H9 (cell line): ENCODE measurements around the gene ATF3. TPM values are rescaled to one million over a fixed set of nuclear protein-coding genes. Genes with fewer than 3 reads are reported as not detected.

ENCODE experiments used
- DNase-seq: peaks from one replicate; pipeline ENCODE4 v3.0.0-alpha.2; 2017
- H2AFZ ChIP-seq: one replicate; pipeline ENCODE4 v1.6.1; 2013; ENCODE audit warnings: mild to moderate bottlenecking, low read length, control low read depth, moderate library complexity
- H2AK5ac ChIP-seq: 2 replicates; pipeline ENCODE4 v1.6.1; 2013; ENCODE audit warnings: low read length, control low read depth, mixed read lengths; ENCODE audit not compliant: insufficient read length
- H2BK120ac ChIP-seq: one replicate; pipeline ENCODE4 v1.6.1; 2013; ENCODE audit warnings: low read depth, mild to moderate bottlenecking, low read length, control low read depth, inconsistent platforms; ENCODE audit not compliant: poor library complexity, severe bottlenecking
- H2BK12ac ChIP-seq: 2 replicates; pipeline ENCODE4 v1.6.1; 2013; ENCODE audit warnings: low read length, control low read depth, mixed read lengths, low read depth; ENCODE audit not compliant: insufficient read length
- H2BK15ac ChIP-seq: 2 replicates; pipeline ENCODE4 v1.6.1; 2013; ENCODE audit warnings: low read depth, low read length, control low read depth
- H2BK20ac ChIP-seq: one replicate; pipeline ENCODE4 v1.6.1; 2013; ENCODE audit warnings: low read depth, mild to moderate bottlenecking, low read length, control low read depth, inconsistent platforms; ENCODE audit not compliant: poor library complexity, severe bottlenecking
- H2BK5ac ChIP-seq: 2 replicates; pipeline ENCODE4 v1.6.1; 2013; ENCODE audit warnings: low read length, control low read depth, mixed read lengths; ENCODE audit not compliant: insufficient read length
- H3K14ac ChIP-seq: 2 replicates; pipeline ENCODE4 v1.6.1; 2013; ENCODE audit warnings: low read length, control low read depth; ENCODE audit not compliant: insufficient read depth
- H3K18ac ChIP-seq: 2 replicates; pipeline ENCODE4 v1.6.1; 2013; ENCODE audit warnings: low read depth, mild to moderate bottlenecking, mixed read lengths, low read length, control low read depth; ENCODE audit not compliant: insufficient read length
- H3K23ac ChIP-seq: 2 replicates; pipeline ENCODE4 v1.6.1; 2013; ENCODE audit warnings: low read length, control low read depth, mixed read lengths, low read depth; ENCODE audit not compliant: insufficient read length
- H3K23me2 ChIP-seq: 2 replicates; pipeline ENCODE4 v1.6.1; 2013; ENCODE audit warnings: low read depth, mild to moderate bottlenecking, mixed read lengths, low read length, control low read depth; ENCODE audit not compliant: insufficient read length, poor library complexity, severe bottlenecking
- H3K27ac ChIP-seq: 2 replicates; pipeline ENCODE4 v1.5.1; 2013; ENCODE audit warnings: low read length, control low read depth, mixed read lengths, low read depth; ENCODE audit not compliant: insufficient read length
- H3K27me3 ChIP-seq: 2 replicates; pipeline ENCODE4 v1.6.1; 2013; ENCODE audit warnings: low read length, control low read depth, inconsistent platforms; ENCODE audit not compliant: insufficient read depth
- H3K4ac ChIP-seq: 2 replicates; pipeline ENCODE4 v1.6.1; 2013; ENCODE audit warnings: low read depth, mild to moderate bottlenecking, control low read depth, inconsistent platforms, low read length, moderate library complexity
- H3K4me1 ChIP-seq: 2 replicates; pipeline ENCODE4 v1.6.1; 2013; ENCODE audit warnings: low read length, control low read depth, inconsistent platforms; ENCODE audit not compliant: insufficient read depth
- H3K4me2 ChIP-seq: 2 replicates; pipeline ENCODE4 v1.6.1; 2013; ENCODE audit warnings: low read length, control low read depth, mixed read lengths; ENCODE audit not compliant: insufficient read length, insufficient read depth
- H3K56ac ChIP-seq: 2 replicates; pipeline ENCODE4 v1.6.1; 2013; ENCODE audit warnings: low read depth, mild to moderate bottlenecking, mixed read lengths, low read length, control low read depth; ENCODE audit not compliant: insufficient read length
- H3K79me1 ChIP-seq: 2 replicates; pipeline ENCODE4 v1.6.1; 2013; ENCODE audit warnings: low read depth, mild to moderate bottlenecking, moderate library complexity, low read length, control low read depth, inconsistent platforms; ENCODE audit not compliant: insufficient read depth, poor library complexity, severe bottlenecking
- H3K79me2 ChIP-seq: 2 replicates; pipeline ENCODE4 v1.6.1; 2013; ENCODE audit warnings: low read length, control low read depth, inconsistent platforms; ENCODE audit not compliant: insufficient read depth
- H3K9ac ChIP-seq: 2 replicates; pipeline ENCODE4 v1.6.1; 2013; ENCODE audit warnings: low read length, control low read depth, mixed read lengths; ENCODE audit not compliant: insufficient read length; ENCODE audit errors: extremely low read depth
- H3K9me3 ChIP-seq: one replicate; pipeline ENCODE4 v1.6.1; 2013; ENCODE audit warnings: low read depth, low read length, inconsistent platforms; ENCODE audit not compliant: control insufficient read depth
- H3T11ph ChIP-seq: one replicate; pipeline ENCODE4 v1.6.1; 2013; ENCODE audit warnings: mild to moderate bottlenecking, low read length, control low read depth, inconsistent platforms
- H4K20me1 ChIP-seq: one replicate; pipeline ENCODE4 v1.6.1; 2013; ENCODE audit not compliant: control insufficient read depth, insufficient read length, insufficient read depth
- H4K5ac ChIP-seq: 2 replicates; pipeline ENCODE4 v1.6.1; 2013; ENCODE audit warnings: low read depth, mild to moderate bottlenecking, mixed read lengths, low read length, control low read depth; ENCODE audit not compliant: insufficient read length
- H4K8ac ChIP-seq: replicated peaks from 2 replicates; pipeline ENCODE4 v1.6.1; 2013; ENCODE audit warnings: low read length, control low read depth, mixed read lengths, low read depth; ENCODE audit not compliant: insufficient read length
- H4K91ac ChIP-seq: 2 replicates; pipeline ENCODE4 v1.6.1; 2013; ENCODE audit warnings: low read depth, mild to moderate bottlenecking, moderate library complexity, mixed read lengths, low read length, control low read depth; ENCODE audit not compliant: insufficient read length
- H3K27ac Mint-ChIP-seq, 3 experiments: 2 replicates in 2 of 3; 3 replicates in 1 of 3; pipeline ENCODE4 v1.8.0; 2020 to 2021; ENCODE audit warnings: mixed read lengths in 3 of 3, mild to moderate bottlenecking in 1 of 3, moderate library complexity in 1 of 3
- H3K27me3 Mint-ChIP-seq: 2 replicates; pipeline ENCODE4 v1.8.0; 2021; ENCODE audit warnings: low read depth, mild to moderate bottlenecking, moderate library complexity, mixed read lengths
- H3K36me3 Mint-ChIP-seq, 3 experiments: 2 replicates in 2 of 3; 3 replicates in 1 of 3; pipeline ENCODE4 v1.8.0; 2020 to 2021; ENCODE audit warnings: low read depth in 3 of 3, mixed read lengths in 3 of 3; ENCODE audit not compliant: insufficient read depth in 1 of 3
- H3K4me1 Mint-ChIP-seq, 2 experiments: 2 replicates each; pipeline ENCODE4 v1.8.0; 2020; ENCODE audit warnings: mixed read lengths in 2 of 2
- H3K4me3 Mint-ChIP-seq, 2 experiments: 2 replicates in 1 of 2; 3 replicates in 1 of 2; pipeline ENCODE4 v1.8.0; 2020 to 2021; ENCODE audit warnings: mild to moderate bottlenecking in 2 of 2, mixed read lengths in 2 of 2, moderate library complexity in 1 of 2
- H3K9me3 Mint-ChIP-seq, 2 experiments: 2 replicates in 1 of 2; 3 replicates in 1 of 2; pipeline ENCODE4 v1.8.0; 2020; ENCODE audit warnings: mild to moderate bottlenecking in 2 of 2, mixed read lengths in 2 of 2, moderate library complexity in 1 of 2
- CTCF ChIP-seq: fragments of 200-600 bp; sonication (generic); conservative IDR thresholded peaks from 3 replicates; pipeline ENCODE4 v1.8.0; 2021; ENCODE audit warnings: antibody characterized with exemption, mild to moderate bottlenecking
- WGBS: extraction: QIAGEN DNeasy Blood & Tissue Kit; methylation state at CpG from one replicate; pipeline ENCODE4 v1.1.7; 2013; ENCODE audit warnings: missing lambda C conversion rate, low lambda C conversion rate, mixed read lengths; ENCODE audit not compliant: insufficient read length; ENCODE audit errors: extremely low coverage; 5-methylcytosine and 5-hydroxymethylcytosine counted together
- total RNA-seq: library from RNA; stranded (reverse); gene quantifications from 2 replicates; pipeline ENCODE4 v1.2.1, GENCODE V29; 2021

Gene ATF3
- total RNA-seq, 1 experiment from 2014 or later = 14.7 TPM

- Histone ChIP-seq H3K14ac (no peak overlapping the region), H3T11ph (no peak overlapping the region), H3K18ac (no peak overlapping the region), H3K56ac (no peak overlapping the region), H3K23ac (no peak overlapping the region), H2AFZ (no peak overlapping the region), H2BK120ac (no peak overlapping the region), H3K4me1 (no peaks in the 10 kb centered on the region), H3K27ac (no peak overlapping the region), H3K79me1 (no peaks in the 10 kb centered on the region), H2AK5ac (no peak overlapping the region), H3K27me3 (no peaks in the 10 kb centered on the region), H2BK20ac (no peak overlapping the region), H4K8ac (no peak overlapping the region), H2BK15ac (no peak overlapping the region), H3K9me3 (no peaks in the 10 kb centered on the region), H3K4me2 (no peak overlapping the region), H3K79me2 (no peaks in the 10 kb centered on the region), H2BK12ac (no peak overlapping the region), H4K5ac (no peak overlapping the region), H4K91ac (no peak overlapping the region), H3K23me2 (no peaks in the 10 kb centered on the region), H3K9ac (no peak overlapping the region), H3K4ac (no peak overlapping the region), H2BK5ac (no peak overlapping the region), H4K20me1 (no peaks in the 10 kb centered on the region)
- no peak overlapping the region for H3K27ac Mint-ChIP-seq
- no peaks in the 10 kb centered on the region for H3K36me3 Mint-ChIP-seq
- no peaks in the 10 kb centered on the region; a peak in 1 of 4 replicates for H3K4me1 Mint-ChIP-seq
- TF ChIP-seq CTCF = no peak
- H3K27me3 Mint-ChIP-seq = peaks cover 1% of the 10 kb centered on the region; the same call in 1 of the 2 replicates
- H3K9me3 Mint-ChIP-seq = peaks cover 0 to 4% of the 10 kb centered on the region in 2 experiments; a peak in 1 of 5 replicates
- WGBS = no CpG with 5 or more reads among the region's 1 CpG
- DNase-seq = no peak
- no peak overlapping the region for H3K4me3 Mint-ChIP-seq
Measured at GRCh38 chr1:212578041-212578440, 30.5 kb upstream of the ATF3 start.
